Type B pancreatic cell (in vitro differentiated cells): ENCODE measurements around the gene CUEDC1. TPM values are rescaled to one million over a fixed set of nuclear protein-coding genes. Genes with fewer than 3 reads are reported as not detected.

Experiments
- DNase-seq: peaks from one replicate; pipeline ENCODE4 v3.0.0; 2021; ENCODE audit warnings: mixed read lengths; ENCODE audit not compliant: unreplicated experiment; ENCODE audit errors: extremely low spot score
- H3K27ac Mint-ChIP-seq: 2 replicates; pipeline ENCODE4 v1.8.0; 2021; ENCODE audit warnings: mild to moderate bottlenecking, mixed read lengths
- H3K27me3 Mint-ChIP-seq: 2 replicates; pipeline ENCODE4 v1.8.0; 2021; ENCODE audit warnings: mixed read lengths
- H3K36me3 Mint-ChIP-seq: 2 replicates; pipeline ENCODE4 v1.8.0; 2021; ENCODE audit warnings: mixed read lengths
- H3K4me1 Mint-ChIP-seq: one replicate; pipeline ENCODE4 v1.8.0; 2021; ENCODE audit warnings: mixed read lengths; ENCODE audit not compliant: unreplicated experiment
- H3K4me3 Mint-ChIP-seq: 2 replicates; pipeline ENCODE4 v1.8.0; 2021; ENCODE audit warnings: mild to moderate bottlenecking, mixed read lengths
- H3K9me3 Mint-ChIP-seq: 2 replicates; pipeline ENCODE4 v1.8.0; 2021; ENCODE audit warnings: mixed read lengths
- total RNA-seq: library from RNA; stranded (reverse); gene quantifications from 2 replicates; pipeline ENCODE4 v1.2.1, GENCODE V29; 2021; ENCODE audit warnings: low replicate concordance
- TF ChIP-seq, protein P1 (sequence below): fragments of 200-600 bp; sonication (generic); conservative IDR thresholded peaks from 2 replicates; pipeline ENCODE4 v1.5.0; 2021; ENCODE audit warnings: antibody characterized with exemption, mild to moderate bottlenecking

The CUEDC1 gene
- total RNA-seq, 1 donor from 2014 or later, result 31.3 TPM

DNA sequence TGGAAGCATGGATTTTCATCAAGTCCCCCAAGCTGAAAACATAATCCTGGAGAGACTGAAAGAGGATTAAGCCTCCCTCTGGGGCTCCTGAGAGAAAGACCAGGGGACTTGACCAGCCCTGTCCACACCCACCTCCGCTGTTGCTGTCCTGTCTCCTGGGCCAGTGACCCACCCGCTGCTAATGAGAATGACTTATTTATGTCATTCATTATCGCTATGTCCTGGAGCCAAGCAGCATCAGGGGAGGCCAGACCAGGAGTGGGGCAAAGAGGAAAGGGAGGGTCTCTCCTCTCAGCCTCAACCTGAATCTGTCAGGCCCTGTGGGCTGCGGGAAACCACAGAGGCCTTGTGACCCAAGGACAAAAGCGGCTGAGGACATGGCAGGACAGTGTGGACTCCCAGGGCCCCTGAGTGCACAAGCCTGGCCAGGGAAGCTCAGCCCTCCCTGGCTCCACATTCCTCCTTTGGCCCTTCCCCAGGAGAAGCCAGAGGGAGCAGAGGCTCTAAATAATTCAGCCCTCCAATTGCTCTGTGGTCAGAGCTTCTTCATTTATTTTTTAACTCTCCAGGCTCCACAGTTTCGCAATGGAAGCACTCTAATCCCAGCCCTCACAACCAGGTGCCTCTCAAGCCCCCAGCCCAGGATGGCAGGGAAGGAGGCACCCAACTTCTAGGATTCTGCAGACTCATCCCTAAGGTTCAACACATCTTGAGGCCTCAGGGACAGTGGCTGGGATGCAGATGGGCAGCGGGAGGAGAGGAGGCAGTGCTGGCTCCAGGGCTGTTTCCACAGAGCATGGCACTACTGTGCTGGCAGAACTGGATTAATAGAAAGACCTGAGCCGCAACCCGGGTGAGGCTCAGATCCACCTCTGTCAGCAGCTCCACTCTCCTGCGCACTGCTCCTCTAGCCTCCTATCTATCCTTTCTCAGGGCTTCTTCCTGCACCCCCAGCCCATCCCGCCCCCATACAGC, 19.1 kb downstream of the CUEDC1 start:
- H3K4me3 Mint-ChIP-seq, result peak overlapping the region; percentile 85
- H3K9me3 Mint-ChIP-seq, result no peaks in the 10 kb centered on the region
- peaks cover 51% of the 10 kb centered on the region for H3K4me1 Mint-ChIP-seq
- H3K27me3 Mint-ChIP-seq, result no peaks in the 10 kb centered on the region
- no peak for DNase-seq
- no peaks in the 10 kb centered on the region for H3K36me3 Mint-ChIP-seq
- TF ChIP-seq, protein P1, sequence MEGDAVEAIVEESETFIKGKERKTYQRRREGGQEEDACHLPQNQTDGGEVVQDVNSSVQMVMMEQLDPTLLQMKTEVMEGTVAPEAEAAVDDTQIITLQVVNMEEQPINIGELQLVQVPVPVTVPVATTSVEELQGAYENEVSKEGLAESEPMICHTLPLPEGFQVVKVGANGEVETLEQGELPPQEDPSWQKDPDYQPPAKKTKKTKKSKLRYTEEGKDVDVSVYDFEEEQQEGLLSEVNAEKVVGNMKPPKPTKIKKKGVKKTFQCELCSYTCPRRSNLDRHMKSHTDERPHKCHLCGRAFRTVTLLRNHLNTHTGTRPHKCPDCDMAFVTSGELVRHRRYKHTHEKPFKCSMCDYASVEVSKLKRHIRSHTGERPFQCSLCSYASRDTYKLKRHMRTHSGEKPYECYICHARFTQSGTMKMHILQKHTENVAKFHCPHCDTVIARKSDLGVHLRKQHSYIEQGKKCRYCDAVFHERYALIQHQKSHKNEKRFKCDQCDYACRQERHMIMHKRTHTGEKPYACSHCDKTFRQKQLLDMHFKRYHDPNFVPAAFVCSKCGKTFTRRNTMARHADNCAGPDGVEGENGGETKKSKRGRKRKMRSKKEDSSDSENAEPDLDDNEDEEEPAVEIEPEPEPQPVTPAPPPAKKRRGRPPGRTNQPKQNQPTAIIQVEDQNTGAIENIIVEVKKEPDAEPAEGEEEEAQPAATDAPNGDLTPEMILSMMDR, result no peak
- peak overlapping the region; percentile 92 for H3K27ac Mint-ChIP-seq

DNA sequence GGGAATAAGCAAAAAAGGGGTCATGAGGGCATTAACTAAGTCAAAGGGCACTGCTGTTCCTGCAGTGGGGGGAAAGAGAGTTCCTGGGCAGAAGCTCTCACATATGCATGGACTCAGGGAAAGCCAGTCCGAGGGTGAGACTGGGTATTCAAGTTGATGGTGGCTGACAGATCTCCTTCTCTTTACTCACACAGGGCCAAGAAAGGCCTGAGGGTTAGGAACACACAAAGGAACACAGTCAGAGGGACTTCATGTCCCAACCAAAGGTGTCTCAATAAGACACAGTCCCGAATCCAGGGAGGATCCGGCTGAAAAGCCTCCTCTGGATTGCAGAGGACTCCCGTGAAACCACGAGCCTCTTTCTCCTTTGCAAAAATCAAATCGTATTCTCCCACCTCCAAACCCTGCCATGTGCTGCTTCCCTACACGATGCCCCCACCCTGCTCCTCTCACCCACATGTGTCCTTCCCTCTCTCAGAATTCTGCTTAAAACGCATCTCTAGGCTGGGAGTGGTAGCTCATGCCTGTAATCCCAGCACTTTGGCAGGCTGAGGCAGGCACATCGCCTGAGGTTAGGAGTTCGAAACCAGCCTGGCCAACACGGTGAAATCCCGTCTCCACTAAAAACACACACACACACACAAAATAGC, 23.6 kb downstream of the CUEDC1 start:
- H3K36me3 Mint-ChIP-seq, result no peaks in the 10 kb centered on the region
- DNase-seq, result no peak
- peaks cover 66% of the 10 kb centered on the region for H3K4me1 Mint-ChIP-seq
- no peak overlapping the region for H3K4me3 Mint-ChIP-seq
- peak overlapping the region; percentile 68 for H3K27ac Mint-ChIP-seq
- H3K27me3 Mint-ChIP-seq, result no peaks in the 10 kb centered on the region
- TF ChIP-seq, protein P1, result no peak
- no peaks in the 10 kb centered on the region for H3K9me3 Mint-ChIP-seq

DNA sequence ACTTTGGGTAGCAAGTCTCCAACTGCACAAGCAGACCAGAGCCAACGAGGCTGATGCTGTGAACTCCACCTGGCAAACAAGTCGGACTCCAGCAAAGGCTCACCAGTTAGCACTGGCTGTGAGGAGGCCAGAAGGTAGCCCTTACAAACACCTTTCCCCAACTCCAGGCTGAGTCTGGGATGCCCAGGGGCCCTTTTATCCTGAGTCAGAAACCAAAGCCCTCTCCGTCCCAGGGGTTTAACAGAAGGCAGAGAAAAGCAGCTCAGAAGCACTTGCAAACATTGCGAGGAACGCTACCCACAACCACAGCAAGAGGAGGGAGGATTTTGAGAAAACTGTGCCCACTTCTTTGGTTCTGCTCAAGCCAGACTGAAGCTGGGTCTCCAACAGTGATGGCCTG, 25.0 kb downstream of the CUEDC1 start:
- Mint-ChIP-seq H3K27ac (no peak overlapping the region), H3K4me1 (peaks cover 60% of the 10 kb centered on the region), H3K4me3 (peak overlapping the region; percentile 11), H3K27me3 (no peaks in the 10 kb centered on the region), H3K36me3 (no peaks in the 10 kb centered on the region), H3K9me3 (no peaks in the 10 kb centered on the region)
- no peak for DNase-seq
- TF ChIP-seq, protein P1, result no peak

DNA sequence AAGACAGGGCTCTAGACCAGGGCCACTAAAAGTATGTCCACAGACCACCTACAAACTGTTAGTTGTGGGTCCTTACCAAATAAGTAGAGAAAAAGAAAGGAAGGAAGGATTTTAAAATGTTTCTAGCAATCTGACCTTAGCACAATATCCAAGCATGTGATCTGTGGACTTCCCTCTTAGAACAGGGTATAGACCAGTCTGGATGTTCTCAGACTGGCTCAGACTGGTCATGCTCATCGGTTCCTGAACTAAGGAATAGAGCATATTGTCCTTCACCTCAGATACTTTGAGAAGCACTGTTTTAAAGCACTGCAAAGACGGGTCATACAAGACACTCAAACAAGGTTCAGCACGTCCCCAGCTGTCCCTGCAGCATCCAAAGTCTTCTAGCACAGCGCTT, 25.8 kb downstream of the CUEDC1 start:
- no peaks in the 10 kb centered on the region for H3K36me3 Mint-ChIP-seq
- H3K9me3 Mint-ChIP-seq, result no peaks in the 10 kb centered on the region
- no peaks in the 10 kb centered on the region for H3K27me3 Mint-ChIP-seq
- no peak for DNase-seq
- no peak overlapping the region for H3K4me3 Mint-ChIP-seq
- peaks cover 64% of the 10 kb centered on the region for H3K4me1 Mint-ChIP-seq
- TF ChIP-seq, protein P1, result no peak
- H3K27ac Mint-ChIP-seq, result peak overlapping the region; percentile 34

DNA sequence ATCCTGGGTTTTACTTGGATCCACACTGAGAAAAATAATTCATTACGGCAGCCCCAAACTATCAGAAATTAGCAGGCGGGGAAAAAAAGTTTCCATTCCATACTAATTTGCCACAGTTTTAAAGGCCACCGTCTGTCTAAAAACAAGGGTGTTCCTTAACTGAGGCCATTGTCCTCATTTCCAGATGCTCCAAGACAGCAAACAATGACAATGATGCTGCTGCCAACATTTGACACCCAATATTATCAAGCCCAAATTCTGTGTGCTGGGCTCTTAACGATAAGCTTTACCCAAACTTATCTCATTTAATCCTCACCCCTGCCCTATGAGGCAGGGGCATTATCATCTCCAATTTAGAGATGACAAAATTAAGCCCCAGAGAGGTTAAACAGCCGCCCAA, 26.3 kb downstream of the CUEDC1 start:
- no peak for DNase-seq
- no peak overlapping the region for H3K4me3 Mint-ChIP-seq
- TF ChIP-seq, protein P1, result no peak
- H3K9me3 Mint-ChIP-seq, result no peaks in the 10 kb centered on the region
- H3K36me3 Mint-ChIP-seq, result no peaks in the 10 kb centered on the region
- H3K27me3 Mint-ChIP-seq, result no peaks in the 10 kb centered on the region
- H3K27ac Mint-ChIP-seq, result peak overlapping the region; percentile 34
- H3K4me1 Mint-ChIP-seq, result peaks cover 66% of the 10 kb centered on the region
